ENCODE data around the gene WFIKKN1.

The WFIKKN1 gene

GRCh38 chr16:586645-587590 is 43.9 kb upstream of the WFIKKN1 start:
- no peak overlapping the region for H2AFZ ChIP-seq (ENCODE audit: low read depth, low read length)
- 92% methylated on average over 13 of the region's 14 CpGs for WGBS
- no peak overlapping the region for H2BK12ac ChIP-seq (ENCODE audit: low read length in 2 of 2)
- peak overlapping the region; percentile 95 for H3K9ac ChIP-seq (ENCODE audit: low read length)
- H3K27me3 ChIP-seq (ENCODE audit: control insufficient read depth in 1 of 2, insufficient read depth in 1 of 2, low read length in 2 of 2): no peaks in the 10 kb centered on the region
- H3K18ac ChIP-seq (ENCODE audit: low read depth in 1 of 2, low read length in 2 of 2): peak overlapping the region in 1 of 2 experiments; percentile 13
- peaks cover 6 to 20% of the 10 kb centered on the region in 2 experiments for H3K36me3 ChIP-seq (ENCODE audit: control insufficient read depth in 1 of 2, insufficient read depth in 2 of 2, low read depth in 1 of 2, low read length in 2 of 2)
- no peak overlapping the region for H2BK15ac ChIP-seq (ENCODE audit: low read depth, poor library complexity, severe bottlenecking)
- peak overlapping the region; percentile 23 for H4K91ac ChIP-seq (ENCODE audit: low read length)
- no peak overlapping the region for H3K23ac ChIP-seq (ENCODE audit: low read length in 2 of 2)
- H2BK5ac ChIP-seq (ENCODE audit: low read depth, low read length, poor library complexity, severe bottlenecking): no peak overlapping the region
- H3K4ac ChIP-seq (ENCODE audit: low read depth in 1 of 2, low read length in 2 of 2): no peak overlapping the region
- peaks cover 50% of the 10 kb centered on the region for H3K4me1 ChIP-seq (ENCODE audit: control insufficient read depth, insufficient read depth, low read depth, low read length)
- H3K14ac ChIP-seq (ENCODE audit: low read length in 2 of 2): no peak overlapping the region
- no peaks in the 10 kb centered on the region for H3K9me3 ChIP-seq (ENCODE audit: control insufficient read depth, low read length)
- no peak overlapping the region for H3K27ac ChIP-seq (ENCODE audit: low read length, poor library complexity, severe bottlenecking)
- no peak overlapping the region for H2BK120ac ChIP-seq (ENCODE audit: low read depth, low read length)
- no peak overlapping the region for H4K8ac ChIP-seq (ENCODE audit: low read length)
- no peak for DNase-seq
- H2AK5ac ChIP-seq (ENCODE audit: low read length, severe bottlenecking): no peak overlapping the region
- peak overlapping the region in 1 of 2 experiments; percentile 88 for H3K4me3 ChIP-seq (ENCODE audit: insufficient read depth in 1 of 2, low read depth in 1 of 2, low read length in 2 of 2)
- peaks cover 20% of the 10 kb centered on the region for H3K79me1 ChIP-seq (replicated peaks; ENCODE audit: low read length, poor library complexity, severe bottlenecking)
- H3K4me2 ChIP-seq (ENCODE audit: low read length, poor library complexity, severe bottlenecking): no peak overlapping the region

- Histone ChIP-seq H3K4me2 (ENCODE audit: low read length, poor library complexity, severe bottlenecking) (peak overlapping the region; percentile 94), H3K9ac (ENCODE audit: low read length) (peak overlapping the region; percentile 95), H2BK120ac (ENCODE audit: low read depth, low read length) (peak overlapping the region; percentile 66), H4K91ac (ENCODE audit: low read length) (peak overlapping the region; percentile 85), H3K27me3 (ENCODE audit: control insufficient read depth in 1 of 2, insufficient read depth in 1 of 2, low read length in 2 of 2) (no peaks in the 10 kb centered on the region), H3K4me1 (ENCODE audit: control insufficient read depth, insufficient read depth, low read depth, low read length) (peaks cover 61% of the 10 kb centered on the region), H3K27ac (ENCODE audit: low read length, poor library complexity, severe bottlenecking) (peak overlapping the region; percentile 63), H4K8ac (ENCODE audit: low read length) (peak overlapping the region; percentile 66), H3K79me1 (replicated peaks; ENCODE audit: low read length, poor library complexity, severe bottlenecking) (peaks cover 29% of the 10 kb centered on the region), H3K36me3 (ENCODE audit: control insufficient read depth in 1 of 2, insufficient read depth in 2 of 2, low read depth in 1 of 2, low read length in 2 of 2) (peaks cover 0 to 16% of the 10 kb centered on the region in 2 experiments), H3K4me3 (ENCODE audit: insufficient read depth in 1 of 2, low read depth in 1 of 2, low read length in 2 of 2) (peak overlapping the region; percentile 88 to 89), H3K4ac (ENCODE audit: low read depth in 1 of 2, low read length in 2 of 2) (peak overlapping the region; percentile 42 to 88), H2AK5ac (ENCODE audit: low read length, severe bottlenecking) (no peak overlapping the region), H2BK12ac (ENCODE audit: low read length in 2 of 2) (peak overlapping the region in 1 of 2 experiments; percentile 72), H2BK15ac (ENCODE audit: low read depth, poor library complexity, severe bottlenecking) (peak overlapping the region; percentile 87), H3K23ac (ENCODE audit: low read length in 2 of 2) (no peak overlapping the region), H2BK5ac (ENCODE audit: low read depth, low read length, poor library complexity, severe bottlenecking) (no peak overlapping the region), H2AFZ (ENCODE audit: low read depth, low read length) (peak overlapping the region; percentile 91), H3K18ac (ENCODE audit: low read depth in 1 of 2, low read length in 2 of 2) (peak overlapping the region; percentile 72 to 97), H3K14ac (ENCODE audit: low read length in 2 of 2) (peak overlapping the region in 1 of 2 experiments; percentile 98), H3K9me3 (ENCODE audit: control insufficient read depth, low read length) (no peaks in the 10 kb centered on the region)
- 0% methylated on average over 7 of the region's 21 CpGs for WGBS
- DNase-seq: peak; percentile 89
These were observed 42.2 kb upstream of the WFIKKN1 start for GRCh38 chr16:588639-588888.

DNA sequence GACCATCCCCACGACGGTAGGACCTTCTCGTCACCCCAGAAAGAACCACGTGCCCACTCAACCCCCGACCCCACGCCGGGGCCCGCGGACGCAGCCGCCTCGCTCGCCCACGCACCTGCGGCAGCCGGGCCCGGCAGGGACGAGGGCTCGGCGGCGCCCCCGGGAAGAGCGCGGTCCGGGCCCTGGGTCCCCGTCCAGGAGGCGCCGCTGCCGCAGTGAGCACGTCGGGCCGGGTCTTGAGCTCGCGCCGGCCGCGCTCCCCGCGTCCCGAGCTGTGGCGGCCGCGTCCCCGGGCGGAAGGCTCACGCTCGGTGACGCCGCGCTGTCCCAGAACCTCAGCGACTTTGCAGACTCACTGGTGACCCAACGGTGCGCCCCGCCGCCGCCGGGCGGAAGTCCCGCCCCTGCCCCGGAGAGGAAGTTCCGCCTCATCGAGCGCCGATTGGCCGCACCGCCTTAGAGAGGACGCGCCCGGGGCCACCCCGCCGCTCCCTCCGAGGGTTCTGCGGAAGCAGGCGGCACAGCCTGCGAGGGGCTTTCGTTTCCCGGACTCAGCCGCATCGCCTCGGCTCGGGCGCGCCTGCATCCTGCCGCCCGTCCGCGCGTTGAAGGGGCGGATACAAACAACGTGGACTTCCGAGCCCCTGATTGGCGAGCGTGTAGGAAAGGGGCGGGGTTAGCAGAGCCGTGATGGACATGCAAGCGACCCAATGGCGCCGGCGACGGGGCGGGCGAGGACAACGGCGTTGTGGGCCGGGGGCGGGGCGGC is 41.7 kb upstream of the WFIKKN1 start:
- peak overlapping the region; percentile 90 for H2BK15ac ChIP-seq (ENCODE audit: low read depth, poor library complexity, severe bottlenecking)

More for the DNA sequence above, 41.7 kb upstream of the WFIKKN1 start:
- DNase-seq: peak; percentile 96
- no peaks in the 10 kb centered on the region for H3K9me3 ChIP-seq (ENCODE audit: control insufficient read depth, low read length)
- H4K8ac ChIP-seq (ENCODE audit: low read length): peak overlapping the region; percentile 98
- peak overlapping the region; percentile 91 for H2AFZ ChIP-seq (ENCODE audit: low read depth, low read length)
- H2BK12ac ChIP-seq (ENCODE audit: low read length in 2 of 2): peak overlapping the region; percentile 52 to 72
- peak overlapping the region; percentile 90 for H2BK120ac ChIP-seq (ENCODE audit: low read depth, low read length)
- H3K4ac ChIP-seq (ENCODE audit: low read depth in 1 of 2, low read length in 2 of 2): peak overlapping the region; percentile 64 to 88
- H3K14ac ChIP-seq (ENCODE audit: low read length in 2 of 2): peak overlapping the region in 1 of 2 experiments; percentile 98
- peaks cover 0 to 12% of the 10 kb centered on the region in 2 experiments for H3K36me3 ChIP-seq (ENCODE audit: control insufficient read depth in 1 of 2, insufficient read depth in 2 of 2, low read depth in 1 of 2, low read length in 2 of 2)
- peak overlapping the region in 1 of 2 experiments; percentile 37 for H3K23ac ChIP-seq (ENCODE audit: low read length in 2 of 2)
- H3K4me2 ChIP-seq (ENCODE audit: low read length, poor library complexity, severe bottlenecking): peak overlapping the region; percentile 94
- no peaks in the 10 kb centered on the region for H3K27me3 ChIP-seq (ENCODE audit: control insufficient read depth in 1 of 2, insufficient read depth in 1 of 2, low read length in 2 of 2)
- H2AK5ac ChIP-seq (ENCODE audit: low read length, severe bottlenecking): no peak overlapping the region
- peaks cover 60% of the 10 kb centered on the region for H3K4me1 ChIP-seq (ENCODE audit: control insufficient read depth, insufficient read depth, low read depth, low read length)
- peak overlapping the region; percentile 96 to 100 for H3K18ac ChIP-seq (ENCODE audit: low read depth in 1 of 2, low read length in 2 of 2)
- H3K4me3 ChIP-seq (ENCODE audit: insufficient read depth in 1 of 2, low read depth in 1 of 2, low read length in 2 of 2): peak overlapping the region; percentile 88 to 89
- peak overlapping the region; percentile 95 for H3K9ac ChIP-seq (ENCODE audit: low read length)
- peaks cover 29% of the 10 kb centered on the region for H3K79me1 ChIP-seq (replicated peaks; ENCODE audit: low read length, poor library complexity, severe bottlenecking)
- H2BK5ac ChIP-seq (ENCODE audit: low read depth, low read length, poor library complexity, severe bottlenecking): peak overlapping the region; percentile 95
- H4K91ac ChIP-seq (ENCODE audit: low read length): peak overlapping the region; percentile 92
- peak overlapping the region; percentile 91 for H3K27ac ChIP-seq (ENCODE audit: low read length, poor library complexity, severe bottlenecking)
- WGBS: under 1% methylated on average over 88 of the region's 107 CpGs
